Measurements from ENCODE around the gene CBFA2T3. TPM values are rescaled to one million over a fixed set of nuclear protein-coding genes. Genes with fewer than 3 reads are reported as not detected.
"Not testable (repeated sequence)": the region's sequence is repeated elsewhere in the genome, so short reads cannot be mapped to it uniquely, and the experiment has no call there.

CBFA2T3 gene
- total and polyA plus RNA-seq, 2 of the 8 experiments (the other 6 are each of a cell fraction or from before 2014, with no cell fraction given): 0.51 to 1.3 TPM

DNA sequence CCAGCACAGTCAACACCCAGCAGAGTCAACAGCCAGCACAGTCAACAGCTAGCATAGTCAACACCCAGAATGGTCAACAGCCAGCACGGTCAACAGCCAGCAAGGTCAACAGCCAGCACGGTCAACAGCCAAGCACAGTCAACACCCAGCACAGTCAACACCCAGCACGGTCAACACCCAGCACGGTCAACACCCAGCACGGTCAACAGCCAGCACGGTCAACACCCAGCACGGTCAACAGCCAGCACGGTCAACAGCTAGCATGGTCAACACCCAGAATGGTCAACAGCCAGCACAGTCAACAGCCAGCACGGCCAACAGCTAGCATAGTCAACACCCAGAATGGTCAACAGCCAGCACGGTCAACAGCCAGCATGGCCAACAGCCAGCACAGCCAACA is 39.6 kb upstream of the CBFA2T3 start:
- H3K79me2 ChIP-seq (ENCODE audit: control insufficient read depth in 1 of 2, insufficient read depth in 2 of 2, low read length in 2 of 2); POLR2A ChIA-PET (ENCODE audit: partially characterized antibody); H3K27me3 ChIP-seq (replicated peaks in 1 of 4; ENCODE audit: control insufficient read depth in 3 of 4, extremely low read depth in 1 of 4, insufficient read depth in 3 of 4, low read length in 3 of 4): not testable (repeated sequence)

More for the DNA sequence above, 39.6 kb upstream of the CBFA2T3 start:
- H4K5ac ChIP-seq (ENCODE audit: insufficient read length, low read depth, low read length); H2BK20ac ChIP-seq (ENCODE audit: low read length); H3K23me2 ChIP-seq (ENCODE audit: low read depth, low read length); H3K36me3 ChIP-seq (ENCODE audit: control insufficient read depth in 2 of 4, insufficient read depth in 4 of 4, low read length in 3 of 4); H4K91ac ChIP-seq (replicated peaks; ENCODE audit: insufficient read length, low read length); H3K56ac ChIP-seq (replicated peaks; ENCODE audit: insufficient read length, low read depth, low read length); H3K4ac ChIP-seq (replicated peaks; ENCODE audit: insufficient read length, low read depth, low read length); H2BK15ac ChIP-seq (ENCODE audit: low read length); H3K14ac ChIP-seq (ENCODE audit: insufficient read length); DNase-seq (ENCODE audit: low read depth in 1 of 2, low spot score in 2 of 2); FAIRE-seq; H4K20me1 ChIP-seq (replicated peaks in 1 of 2; ENCODE audit: control insufficient read depth in 1 of 2, insufficient read depth in 2 of 2, low read length in 2 of 2); H2BK5ac ChIP-seq (ENCODE audit: low read depth, low read length); H3K18ac ChIP-seq (ENCODE audit: extremely low read depth, low read length); H3K4me3 ChIP-seq (ENCODE audit: extremely low read depth in 1 of 4, insufficient read depth in 2 of 4, low read depth in 3 of 4, low read length in 4 of 4); H4K8ac ChIP-seq (ENCODE audit: extremely low read depth, insufficient read depth, low read length); H3K79me1 ChIP-seq (ENCODE audit: low read depth, low read length); H3K27ac ChIP-seq (ENCODE audit: low read depth, low read length); H2BK120ac ChIP-seq (replicated peaks; ENCODE audit: low read depth, low read length); H3K4me1 ChIP-seq (replicated peaks in 1 of 4; ENCODE audit: control insufficient read depth in 3 of 4, insufficient read depth in 4 of 4, low read length in 3 of 4); H3K23ac ChIP-seq (ENCODE audit: insufficient read length); H3K4me2 ChIP-seq (ENCODE audit: insufficient read depth in 1 of 2, low read depth in 2 of 2, low read length in 2 of 2); H2AFZ ChIP-seq (ENCODE audit: low read length); H3K9ac ChIP-seq (replicated peaks in 1 of 4; ENCODE audit: extremely low read depth in 1 of 4, low read depth in 3 of 4, low read length in 3 of 4): not testable (repeated sequence)
- Histone ChIP-seq H2BK12ac (ENCODE audit: low read depth, low read length) (0 out of 2 replicates have a peak overlapping the region, but pooled peaks have one; percentile 17), H2AK5ac (ENCODE audit: low read depth, low read length) (0 out of 2 replicates have a peak overlapping the region, but pooled peaks have one; percentile 65), H3K9me3 (ENCODE audit: insufficient read depth in 2 of 2, low read depth in 1 of 2, low read length in 1 of 2) (peaks cover 5 to 12% of the 10 kb centered on the region in 2 experiments; a peak in 1 of 4 replicates)
- 92% methylated on average over 10 of the region's 10 CpGs; no CpG with 5 or more reads in 1 of the 2 experiments for WGBS, 2 experiments (ENCODE audit: extremely low coverage in 1 of 2, insufficient coverage in 1 of 2, insufficient read length in 1 of 2, insufficient replicate concordance in 2 of 2, low coverage in 1 of 2, low lambda C conversion rate in 2 of 2, missing lambda C conversion rate in 1 of 2)
- CTCF ChIA-PET (ENCODE audit: partially characterized antibody): interaction anchor here (0.7 kb wide), 1 partner anchor 524 kb away, joined by 4 read pairs; no protein-coding TSS in a partner anchor
